ENCODE measurements around the gene TRIM75. TPM values are rescaled to one million over a fixed set of nuclear protein-coding genes. Genes with fewer than 3 reads are reported as not detected.

TRIM75 gene
- not detected for polyA plus RNA-seq (2013, experiment 1 of 2)
- polyA plus RNA-seq (2013, experiment 2 of 2) = not detected

DNA sequence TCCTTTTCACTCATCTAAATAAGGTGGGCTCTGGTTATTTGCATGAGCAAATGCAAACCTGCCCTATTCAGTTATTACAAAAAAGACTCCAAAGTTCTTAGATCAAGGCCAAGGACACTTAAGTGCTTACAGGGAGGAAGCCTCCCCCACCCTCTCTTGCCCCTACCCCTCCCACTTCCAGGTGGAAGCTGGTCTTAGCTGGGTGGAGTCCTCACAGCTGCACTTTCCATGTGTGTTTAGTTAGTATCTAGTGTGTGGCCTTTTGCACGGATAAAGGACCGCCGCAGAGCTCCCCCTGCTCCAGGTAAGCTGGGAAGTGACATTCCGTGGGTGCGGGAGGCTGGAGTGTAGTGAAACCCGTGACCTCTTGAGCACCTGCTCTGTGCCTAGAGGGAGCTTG is at the start of gene TRIM75:
Gene TRIM75 (plus strand): TSS at position 222 of the 400 bp plus-strand sequence. CDS start 5,282 bp downstream, outside the sequence.
- Histone ChIP-seq H3K23ac (ENCODE audit: low read length in 2 of 2) (no peak within 1 kb of the TSS), H3K79me1 (replicated peaks; ENCODE audit: low read length, poor library complexity, severe bottlenecking) (no peaks in the 10 kb centered on the region), H3K9me3 (ENCODE audit: control insufficient read depth, low read length) (no peaks in the 10 kb centered on the region), H3K9ac (ENCODE audit: low read length) (no peak within 1 kb of the TSS), H2AK5ac (ENCODE audit: low read length, severe bottlenecking) (no peak within 1 kb of the TSS), H3K27ac (ENCODE audit: low read length, poor library complexity, severe bottlenecking) (no peak within 1 kb of the TSS), H2BK15ac (ENCODE audit: low read depth, poor library complexity, severe bottlenecking) (no peak within 1 kb of the TSS), H3K4me2 (ENCODE audit: low read length, poor library complexity, severe bottlenecking) (no peak within 1 kb of the TSS), H3K14ac (ENCODE audit: low read length in 2 of 2) (no peak within 1 kb of the TSS), H3K4me1 (ENCODE audit: control insufficient read depth, insufficient read depth, low read depth, low read length) (no peaks in the 10 kb centered on the region), H3K18ac (ENCODE audit: low read depth in 1 of 2, low read length in 2 of 2) (no peak within 1 kb of the TSS), H2AFZ (ENCODE audit: low read depth, low read length) (no peak within 1 kb of the TSS), H3K27me3 (ENCODE audit: control insufficient read depth in 1 of 2, insufficient read depth in 1 of 2, low read length in 2 of 2) (no peaks in the 10 kb centered on the region), H4K8ac (ENCODE audit: low read length) (no peak within 1 kb of the TSS), H2BK12ac (ENCODE audit: low read length in 2 of 2) (no peak within 1 kb of the TSS), H3K4ac (ENCODE audit: low read depth in 1 of 2, low read length in 2 of 2) (no peak within 1 kb of the TSS), H2BK5ac (ENCODE audit: low read depth, low read length, poor library complexity, severe bottlenecking) (no peak within 1 kb of the TSS), H2BK120ac (ENCODE audit: low read depth, low read length) (no peak within 1 kb of the TSS), H3K36me3 (ENCODE audit: control insufficient read depth in 1 of 2, insufficient read depth in 2 of 2, low read depth in 1 of 2, low read length in 2 of 2) (no peaks in the 10 kb centered on the region), H3K4me3 (ENCODE audit: insufficient read depth in 1 of 2, low read depth in 1 of 2, low read length in 2 of 2) (no peak within 1 kb of the TSS), H4K91ac (ENCODE audit: low read length) (no peak within 1 kb of the TSS)
- WGBS = 85% methylated on average over 6 of the region's 6 CpGs
- DNase-seq = no peak

DNA sequence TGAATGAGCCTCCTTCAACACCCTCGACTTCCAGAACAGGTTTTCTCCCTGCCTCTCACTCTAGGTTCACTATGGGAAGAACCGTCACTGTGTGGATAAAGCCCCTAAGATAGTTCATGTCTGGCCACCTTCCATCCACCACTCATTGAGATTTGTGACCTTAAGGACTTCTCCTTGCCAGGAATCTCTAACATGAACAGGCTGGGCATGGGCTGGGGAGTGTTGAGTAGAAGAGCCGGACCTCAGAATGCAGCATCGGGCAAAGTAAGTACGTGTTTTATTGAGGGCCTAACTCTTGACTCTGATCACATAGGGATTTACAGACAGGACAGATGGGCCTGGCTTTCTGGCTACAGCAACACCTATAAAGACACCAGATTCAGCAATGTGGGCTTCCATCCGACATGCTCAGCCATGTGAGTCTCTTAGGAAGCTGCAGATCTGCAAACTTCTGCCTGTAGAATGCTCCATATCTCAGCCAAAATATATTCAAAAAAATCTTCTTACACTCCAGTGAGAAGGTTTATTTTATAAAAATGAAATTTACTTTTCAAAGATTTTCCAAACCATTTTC is 48.2 kb upstream of the TRIM75 start:
- Histone ChIP-seq H4K91ac (ENCODE audit: low read length) (no peak overlapping the region), H3K27me3 (ENCODE audit: control insufficient read depth in 1 of 2, insufficient read depth in 1 of 2, low read length in 2 of 2) (no peaks in the 10 kb centered on the region), H2BK5ac (ENCODE audit: low read depth, low read length, poor library complexity, severe bottlenecking) (no peak overlapping the region), H2BK120ac (ENCODE audit: low read depth, low read length) (no peak overlapping the region), H3K18ac (ENCODE audit: low read depth in 1 of 2, low read length in 2 of 2) (no peak overlapping the region), H3K4me1 (ENCODE audit: control insufficient read depth, insufficient read depth, low read depth, low read length) (no peaks in the 10 kb centered on the region), H3K14ac (ENCODE audit: low read length in 2 of 2) (no peak overlapping the region), H3K4me3 (ENCODE audit: insufficient read depth in 1 of 2, low read depth in 1 of 2, low read length in 2 of 2) (no peak overlapping the region), H2BK15ac (ENCODE audit: low read depth, poor library complexity, severe bottlenecking) (no peak overlapping the region), H2AK5ac (ENCODE audit: low read length, severe bottlenecking) (no peak overlapping the region), H3K27ac (ENCODE audit: low read length, poor library complexity, severe bottlenecking) (no peak overlapping the region), H3K9ac (ENCODE audit: low read length) (no peak overlapping the region), H3K4me2 (ENCODE audit: low read length, poor library complexity, severe bottlenecking) (no peak overlapping the region), H3K36me3 (ENCODE audit: control insufficient read depth in 1 of 2, insufficient read depth in 2 of 2, low read depth in 1 of 2, low read length in 2 of 2) (no peaks in the 10 kb centered on the region), H2BK12ac (ENCODE audit: low read length in 2 of 2) (no peak overlapping the region), H2AFZ (ENCODE audit: low read depth, low read length) (no peak overlapping the region), H3K79me1 (replicated peaks; ENCODE audit: low read length, poor library complexity, severe bottlenecking) (no peaks in the 10 kb centered on the region), H4K8ac (ENCODE audit: low read length) (no peak overlapping the region), H3K4ac (ENCODE audit: low read depth in 1 of 2, low read length in 2 of 2) (no peak overlapping the region), H3K9me3 (ENCODE audit: control insufficient read depth, low read length) (no peaks in the 10 kb centered on the region), H3K23ac (ENCODE audit: low read length in 2 of 2) (no peak overlapping the region)
- WGBS = 81% methylated on average over 6 of the region's 6 CpGs
- DNase-seq = no peak

DNA sequence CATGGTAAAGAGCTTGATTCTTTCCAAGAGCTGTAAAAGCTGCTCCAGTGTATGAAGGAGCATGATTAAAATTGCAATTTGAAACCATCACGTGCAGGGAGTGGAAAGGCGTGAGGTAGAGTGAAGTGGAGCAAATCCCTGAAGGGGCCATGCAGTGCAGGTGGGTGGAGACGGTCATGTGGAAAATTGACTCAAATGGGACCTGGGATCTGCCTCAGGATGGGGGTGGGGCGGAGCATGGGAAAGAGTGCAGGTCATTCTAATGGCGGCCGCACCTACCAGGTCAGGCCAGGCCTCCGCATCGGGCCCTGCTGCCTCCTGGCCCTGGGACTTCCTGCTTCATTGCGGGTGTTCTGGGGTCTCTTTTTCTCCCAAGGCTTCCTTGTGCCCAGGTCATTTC is 47.2 kb upstream of the TRIM75 start:
- Histone ChIP-seq H3K27ac (ENCODE audit: low read length, poor library complexity, severe bottlenecking) (no peak overlapping the region), H2BK15ac (ENCODE audit: low read depth, poor library complexity, severe bottlenecking) (no peak overlapping the region), H4K91ac (ENCODE audit: low read length) (no peak overlapping the region), H3K9me3 (ENCODE audit: control insufficient read depth, low read length) (no peaks in the 10 kb centered on the region), H4K8ac (ENCODE audit: low read length) (no peak overlapping the region), H3K18ac (ENCODE audit: low read depth in 1 of 2, low read length in 2 of 2) (no peak overlapping the region), H3K4ac (ENCODE audit: low read depth in 1 of 2, low read length in 2 of 2) (no peak overlapping the region), H2AFZ (ENCODE audit: low read depth, low read length) (no peak overlapping the region), H3K4me3 (ENCODE audit: insufficient read depth in 1 of 2, low read depth in 1 of 2, low read length in 2 of 2) (no peak overlapping the region), H2BK5ac (ENCODE audit: low read depth, low read length, poor library complexity, severe bottlenecking) (no peak overlapping the region), H3K36me3 (ENCODE audit: control insufficient read depth in 1 of 2, insufficient read depth in 2 of 2, low read depth in 1 of 2, low read length in 2 of 2) (no peaks in the 10 kb centered on the region), H3K4me2 (ENCODE audit: low read length, poor library complexity, severe bottlenecking) (no peak overlapping the region), H3K23ac (ENCODE audit: low read length in 2 of 2) (no peak overlapping the region), H2AK5ac (ENCODE audit: low read length, severe bottlenecking) (no peak overlapping the region), H3K27me3 (ENCODE audit: control insufficient read depth in 1 of 2, insufficient read depth in 1 of 2, low read length in 2 of 2) (no peaks in the 10 kb centered on the region), H2BK120ac (ENCODE audit: low read depth, low read length) (no peak overlapping the region), H3K79me1 (replicated peaks; ENCODE audit: low read length, poor library complexity, severe bottlenecking) (no peaks in the 10 kb centered on the region), H3K9ac (ENCODE audit: low read length) (no peak overlapping the region), H2BK12ac (ENCODE audit: low read length in 2 of 2) (no peak overlapping the region), H3K14ac (ENCODE audit: low read length in 2 of 2) (no peak overlapping the region), H3K4me1 (ENCODE audit: control insufficient read depth, insufficient read depth, low read depth, low read length) (no peaks in the 10 kb centered on the region)
- no peak for DNase-seq
- WGBS = 80% methylated on average over 9 of the region's 9 CpGs

DNA sequence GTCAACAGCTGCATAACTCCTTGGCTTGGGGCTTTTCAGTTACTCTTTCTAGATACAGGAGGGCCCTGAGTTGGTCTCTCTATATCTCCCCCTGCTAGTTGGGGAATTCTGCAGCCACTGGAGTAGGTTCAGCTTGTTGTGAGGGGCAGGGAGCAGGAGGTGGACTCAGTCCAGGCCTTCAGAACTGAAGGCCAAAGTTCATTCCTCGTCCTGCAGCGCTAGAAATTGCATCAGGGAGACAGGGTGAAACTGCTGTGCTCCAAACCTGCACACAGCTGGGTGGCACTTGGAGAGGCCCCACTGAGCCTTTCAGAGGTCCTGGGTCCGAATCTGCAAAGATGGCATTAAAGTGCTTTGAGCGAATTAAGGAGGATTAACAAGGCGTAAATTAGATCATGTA is 46.8 kb upstream of the TRIM75 start:
- no peaks in the 10 kb centered on the region for H3K79me1 ChIP-seq (replicated peaks; ENCODE audit: low read length, poor library complexity, severe bottlenecking)
- no peak overlapping the region for H2BK5ac ChIP-seq (ENCODE audit: low read depth, low read length, poor library complexity, severe bottlenecking)
- DNase-seq = no peak
- no peak overlapping the region for H4K91ac ChIP-seq (ENCODE audit: low read length)
- no peak overlapping the region for H3K23ac ChIP-seq (ENCODE audit: low read length in 2 of 2)
- no peak overlapping the region for H3K4ac ChIP-seq (ENCODE audit: low read depth in 1 of 2, low read length in 2 of 2)
- no peak overlapping the region for H2BK12ac ChIP-seq (ENCODE audit: low read length in 2 of 2)
- no peak overlapping the region for H4K8ac ChIP-seq (ENCODE audit: low read length)
- no peaks in the 10 kb centered on the region for H3K9me3 ChIP-seq (ENCODE audit: control insufficient read depth, low read length)
- no peak overlapping the region for H2BK120ac ChIP-seq (ENCODE audit: low read depth, low read length)
- WGBS = 76% methylated on average over 5 of the region's 5 CpGs
- H2AFZ ChIP-seq (ENCODE audit: low read depth, low read length) = no peak overlapping the region
- no peaks in the 10 kb centered on the region for H3K4me1 ChIP-seq (ENCODE audit: control insufficient read depth, insufficient read depth, low read depth, low read length)
- H3K4me2 ChIP-seq (ENCODE audit: low read length, poor library complexity, severe bottlenecking) = no peak overlapping the region
- H3K27ac ChIP-seq (ENCODE audit: low read length, poor library complexity, severe bottlenecking) = no peak overlapping the region
- no peak overlapping the region for H2BK15ac ChIP-seq (ENCODE audit: low read depth, poor library complexity, severe bottlenecking)
- H3K14ac ChIP-seq (ENCODE audit: low read length in 2 of 2) = no peak overlapping the region
- no peak overlapping the region for H3K18ac ChIP-seq (ENCODE audit: low read depth in 1 of 2, low read length in 2 of 2)
- no peak overlapping the region for H3K4me3 ChIP-seq (ENCODE audit: insufficient read depth in 1 of 2, low read depth in 1 of 2, low read length in 2 of 2)
- no peak overlapping the region for H3K9ac ChIP-seq (ENCODE audit: low read length)
- H2AK5ac ChIP-seq (ENCODE audit: low read length, severe bottlenecking) = no peak overlapping the region
- H3K36me3 ChIP-seq (ENCODE audit: control insufficient read depth in 1 of 2, insufficient read depth in 2 of 2, low read depth in 1 of 2, low read length in 2 of 2) = no peaks in the 10 kb centered on the region
- no peaks in the 10 kb centered on the region for H3K27me3 ChIP-seq (ENCODE audit: control insufficient read depth in 1 of 2, insufficient read depth in 1 of 2, low read length in 2 of 2)

Data from mesenchymal stem cell (in vitro differentiated cells and primary cell).